H1 (cell line): ENCODE results near the gene SCN3B. TPM values are rescaled to one million over a fixed set of nuclear protein-coding genes. Genes with fewer than 3 reads are reported as not detected.

Source experiments
- CTCF ChIA-PET: fragments of 300-600 bp; sonication (Branson Sonifier 250); formaldehyde crosslinking; loops from one replicate; lab custom pipeline; 2021; ENCODE audit not compliant: partially characterized antibody; lab: Charles Lee
- POLR2A ChIA-PET: fragments of 300-600 bp; sonication (Branson Sonifier 250); formaldehyde crosslinking; loops from one replicate; lab custom pipeline; 2021; ENCODE audit warnings: inconsistent platforms; ENCODE audit not compliant: partially characterized antibody; lab: Charles Lee
- DNase-seq, 2 experiments: peaks; one replicate each; pipeline versions ENCODE4 v3.0.0 to v3.0.0-alpha.2; 2010 to 2022; ENCODE audit warnings: low spot score in 2 of 2, low read depth in 1 of 2, mixed read lengths in 1 of 2
- FAIRE-seq: peaks from 2 replicates; lab custom pipeline; 2011; peaks lifted over from hg19 to GRCh38; lab: Jason Lieb, UNC
- H2AFZ ChIP-seq: 2 replicates; pipeline ENCODE4 v1.8.1; 2012; ENCODE audit warnings: low read length, inconsistent platforms
- H2AK5ac ChIP-seq: 2 replicates; pipeline ENCODE4 v1.6.1; 2013; ENCODE audit warnings: low read depth, low read length
- H2BK120ac ChIP-seq: replicated peaks from 2 replicates; pipeline ENCODE3; 2013; ENCODE audit warnings: low read depth, low read length, inconsistent platforms
- H2BK12ac ChIP-seq: 2 replicates; pipeline ENCODE4 v1.6.1; 2013; ENCODE audit warnings: low read depth, low read length
- H2BK15ac ChIP-seq: 2 replicates; pipeline ENCODE4 v1.6.1; 2013; ENCODE audit warnings: low read length
- H2BK20ac ChIP-seq: 2 replicates; pipeline ENCODE4 v1.6.1; 2013; ENCODE audit warnings: low read length
- H2BK5ac ChIP-seq: 2 replicates; pipeline ENCODE4 v1.6.1; 2013; ENCODE audit warnings: low read depth, low read length
- H3K14ac ChIP-seq: 2 replicates; pipeline ENCODE4 v1.6.1; 2013; ENCODE audit warnings: inconsistent platforms; ENCODE audit not compliant: insufficient read length
- H3K18ac ChIP-seq: 2 replicates; pipeline ENCODE4 v1.6.1; 2013; ENCODE audit warnings: low read length; ENCODE audit errors: extremely low read depth
- H3K23ac ChIP-seq: 2 replicates; pipeline ENCODE4 v1.6.1; 2013; ENCODE audit warnings: inconsistent platforms; ENCODE audit not compliant: insufficient read length
- H3K23me2 ChIP-seq: 2 replicates; pipeline ENCODE4 v1.6.1; 2013; ENCODE audit warnings: low read depth, low read length
- H3K27ac ChIP-seq: 2 replicates; pipeline ENCODE4 v1.6.1; 2011; ENCODE audit warnings: low read depth, low read length, inconsistent platforms
- H3K27me3 ChIP-seq, 4 experiments: replicated peaks in 1 of 4; 1 replicate in 1 of 4; 2 replicates in 3 of 4; pipeline versions ENCODE4 v1.6.1 to v1.8.1; 2011 to 2013; ENCODE audit warnings: low read length in 3 of 4, mild to moderate bottlenecking in 3 of 4, inconsistent platforms in 2 of 4, mixed read lengths in 2 of 4, moderate library complexity in 1 of 4; ENCODE audit not compliant: control insufficient read depth in 3 of 4, insufficient read depth in 3 of 4; ENCODE audit errors: extremely low read depth in 1 of 4
- H3K36me3 ChIP-seq, 4 experiments: 2 replicates each; pipeline versions ENCODE4 v1.6.1 to v1.8.1; 2011 to 2013; ENCODE audit warnings: mild to moderate bottlenecking in 4 of 4, low read length in 3 of 4, moderate library complexity in 2 of 4, control low read depth in 1 of 4, inconsistent platforms in 1 of 4; ENCODE audit not compliant: insufficient read depth in 4 of 4, control insufficient read depth in 2 of 4
- H3K4ac ChIP-seq: replicated peaks from 2 replicates; pipeline ENCODE3; 2013; ENCODE audit warnings: low read length, low read depth, mixed read lengths, inconsistent platforms; ENCODE audit not compliant: insufficient read length
- H3K4me1 ChIP-seq, 4 experiments: replicated peaks in 1 of 4; 1 replicate in 1 of 4; 2 replicates in 3 of 4; pipeline versions ENCODE4 v1.6.1 to v1.8.1; 2011 to 2013; ENCODE audit warnings: low read length in 3 of 4, inconsistent platforms in 2 of 4, mixed read lengths in 1 of 4; ENCODE audit not compliant: insufficient read depth in 4 of 4, control insufficient read depth in 3 of 4
- H3K4me2 ChIP-seq, 2 experiments: 2 replicates each; pipeline versions ENCODE4 v1.6.1 to v1.8.1; 2011 to 2013; ENCODE audit warnings: low read depth in 2 of 2, low read length in 2 of 2, control low read depth in 1 of 2, inconsistent platforms in 1 of 2, mild to moderate bottlenecking in 1 of 2; ENCODE audit not compliant: insufficient read depth in 1 of 2
- H3K4me3 ChIP-seq, 4 experiments: fragments of 200-600, 300-600 bp in 1 of 4; sonication (generic), shearing (Covaris generic), sonication (Bioruptor Twin) in 1 of 4; 2 replicates each; pipeline versions ENCODE4 v1.5.1 to v1.8.1; 2011 to 2016; ENCODE audit warnings: low read length in 4 of 4, low read depth in 3 of 4, control low read depth in 2 of 4, inconsistent platforms in 2 of 4, mild to moderate bottlenecking in 2 of 4, mixed read lengths in 1 of 4, moderate library complexity in 1 of 4; ENCODE audit not compliant: insufficient read depth in 2 of 4; ENCODE audit errors: extremely low read depth in 1 of 4
- H3K56ac ChIP-seq: replicated peaks from 2 replicates; pipeline ENCODE3; 2013; ENCODE audit warnings: low read depth, mild to moderate bottlenecking, mixed read lengths, low read length, inconsistent platforms; ENCODE audit not compliant: insufficient read length
- H3K79me1 ChIP-seq: 2 replicates; pipeline ENCODE4 v1.6.1; 2013; ENCODE audit warnings: low read depth, low read length, control low read depth
- H3K79me2 ChIP-seq, 2 experiments: 2 replicates each; pipeline versions ENCODE4 v1.6.1 to v1.8.1; 2012 to 2013; ENCODE audit warnings: low read length in 2 of 2, mild to moderate bottlenecking in 2 of 2, inconsistent platforms in 1 of 2; ENCODE audit not compliant: insufficient read depth in 2 of 2, control insufficient read depth in 1 of 2
- H3K9ac ChIP-seq, 4 experiments: replicated peaks in 1 of 4; 1 replicate in 1 of 4; 2 replicates in 3 of 4; pipeline versions ENCODE4 v1.6.1 to v1.8.1; 2011 to 2013; ENCODE audit warnings: low read depth in 3 of 4, low read length in 3 of 4, control low read depth in 2 of 4, mild to moderate bottlenecking in 2 of 4, moderate library complexity in 2 of 4, inconsistent platforms in 1 of 4; ENCODE audit errors: extremely low read depth in 1 of 4
- H3K9me3 ChIP-seq, 2 experiments: 2 replicates each; pipeline versions ENCODE4 v1.6.1 to v1.8.1; 2012 to 2013; ENCODE audit warnings: mild to moderate bottlenecking in 2 of 2, moderate library complexity in 2 of 2, control low read depth in 1 of 2, inconsistent platforms in 1 of 2, low read depth in 1 of 2, low read length in 1 of 2, mixed read lengths in 1 of 2; ENCODE audit not compliant: insufficient read depth in 2 of 2
- H4K20me1 ChIP-seq, 2 experiments: replicated peaks in 1 of 2; 2 replicates each; pipeline versions ENCODE3 to v1.8.1; 2011 to 2013; ENCODE audit warnings: inconsistent platforms in 2 of 2, low read length in 2 of 2, mild to moderate bottlenecking in 1 of 2; ENCODE audit not compliant: insufficient read depth in 2 of 2, control insufficient read depth in 1 of 2
- H4K5ac ChIP-seq: 2 replicates; pipeline ENCODE4 v1.6.1; 2013; ENCODE audit warnings: low read length, low read depth, mixed read lengths, inconsistent platforms; ENCODE audit not compliant: insufficient read length
- H4K8ac ChIP-seq: 2 replicates; pipeline ENCODE4 v1.8.0; 2013; ENCODE audit warnings: mild to moderate bottlenecking, moderate library complexity, low read length, inconsistent platforms; ENCODE audit not compliant: insufficient read depth; ENCODE audit errors: extremely low read depth
- H4K91ac ChIP-seq: replicated peaks from 2 replicates; pipeline ENCODE3; 2013; ENCODE audit warnings: low read length, mixed read lengths, inconsistent platforms; ENCODE audit not compliant: insufficient read length
- RAD21 ChIP-seq, 2 experiments: IDR thresholded peaks in 1 of 2; conservative IDR thresholded peaks in 1 of 2; 2 replicates each; pipeline ENCODE4 v1.6.1; 2011; ENCODE audit warnings: low read depth in 2 of 2, low read length in 2 of 2, improper control_type of control experiment in 1 of 2, inconsistent platforms in 1 of 2, mild to moderate bottlenecking in 1 of 2, moderate library complexity in 1 of 2
- WGBS, 2 experiments: shearing (Covaris generic) in 1 of 2; methylation state at CpG; one replicate each; pipeline versions ENCODE4 v1.1.6 to v1.1.7; 2013 to 2015; ENCODE audit warnings: low lambda C conversion rate in 2 of 2, mixed read lengths in 2 of 2, inconsistent platforms in 1 of 2, low coverage in 1 of 2, missing lambda C conversion rate in 1 of 2; ENCODE audit not compliant: insufficient replicate concordance in 2 of 2, insufficient coverage in 1 of 2, insufficient read length in 1 of 2; ENCODE audit errors: extremely low coverage in 1 of 2, missing lambda C conversion rate in 1 of 2; 5-methylcytosine and 5-hydroxymethylcytosine counted together
- polyA plus RNA-seq, 7 experiments: library from polyadenylated mRNA; depleted of rRNA in 3 of 7; stranded (reverse) in 5 of 7; unstranded in 2 of 7; fragments of >200 nt in 5 of 7; fragments of 200-250 nt in 2 of 7; gene quantifications; 1 replicate in 5 of 7; 2 replicates in 1 of 7; 4 replicates in 1 of 7; pipeline versions ENCODE4 v1.2.1 to v1.2.3, GENCODE V29; 2011 to 2013; ENCODE audit warnings: missing spikeins in 2 of 7, mixed read lengths in 2 of 7
- total RNA-seq: library from RNA; stranded (reverse); fragmentation: NEBNext Ultra II Directional; extraction: Animal tissue kit (Norgen Biotek cat#: 25700); gene quantifications from 2 replicates; pipeline ENCODE4 v1.2.1, GENCODE V29; 2021
- TF ChIP-seq, protein P1 (sequence below), 3 experiments: IDR thresholded peaks; 1 replicate in 2 of 3; 2 replicates in 1 of 3; pipeline versions ENCODE4 v1.5.1 to v1.6.1; 2011; ENCODE audit warnings: low read length in 3 of 3, mild to moderate bottlenecking in 3 of 3, inconsistent platforms in 2 of 3, low read depth in 1 of 3, moderate library complexity in 1 of 3; ENCODE audit not compliant: insufficient read depth in 1 of 3; ENCODE audit errors: control extremely low read depth in 1 of 3

Gene SCN3B
- total and polyA plus RNA-seq, 2 of the 8 experiments (the other 6 are each of a cell fraction or from before 2014, with no cell fraction given) = 0.67 to 1.1 TPM

DNA sequence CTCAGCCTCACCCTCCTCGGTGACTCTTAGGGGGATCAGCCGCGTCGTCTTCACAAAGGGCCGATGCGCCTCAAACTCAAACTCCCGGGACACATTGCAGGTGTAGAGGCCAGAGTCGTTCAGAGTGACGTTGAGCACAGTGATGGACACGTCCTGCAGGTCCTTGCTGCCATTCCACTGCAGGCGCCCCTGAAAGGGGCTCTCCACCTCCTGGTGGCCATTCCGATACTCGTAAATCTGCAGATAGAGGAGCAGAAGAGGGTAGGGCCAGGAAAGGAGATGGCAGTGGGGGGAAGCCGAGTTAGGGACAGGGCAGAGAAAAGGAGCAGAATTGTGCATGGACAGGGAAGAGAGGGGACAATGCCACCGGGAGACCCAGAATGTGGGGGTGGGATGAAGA, 12.0 kb downstream of the SCN3B start:
- FAIRE-seq (no peak), DNase-seq (no peak)
- Histone ChIP-seq H3K4me3 (no peak overlapping the region), H3K23ac (no peak overlapping the region), H3K14ac (no peak overlapping the region), H2BK20ac (peak overlapping the region; percentile 62; the same call in 1 of the 2 replicates), H3K56ac (no peak overlapping the region), H3K4me1 (peaks cover 0 to 4% (median 3%) of the 10 kb centered on the region in 4 experiments; a peak in 5 of 7 replicates), H2AK5ac (0 out of 2 replicates have a peak overlapping the region, but pooled peaks have one; percentile 28), H2BK120ac (no peak overlapping the region), H3K36me3 (no peaks in the 10 kb centered on the region), H3K4ac (no peak overlapping the region), H2BK12ac (no peak overlapping the region), H3K27me3 (0 out of 7 replicates have a peak, but pooled peaks cover 0 to 2% (median 0%) of the 10 kb centered on the region in 4 experiments), H3K23me2 (no peaks in the 10 kb centered on the region), H3K9me3 (no peaks in the 10 kb centered on the region), H3K9ac (no peak overlapping the region), H3K18ac (no peak overlapping the region), H3K4me2 (no peak overlapping the region), H2BK5ac (no peak overlapping the region), H2AFZ (no peak overlapping the region), H3K27ac (no peak overlapping the region), H4K8ac (no peak overlapping the region), H4K91ac (no peak overlapping the region), H4K5ac (no peak overlapping the region), H3K79me1 (no peaks in the 10 kb centered on the region), H4K20me1 (no peaks in the 10 kb centered on the region), H3K79me2 (no peaks in the 10 kb centered on the region), H2BK15ac (no peak overlapping the region)
- ChIA-PET CTCF (interaction anchor here (1.0 to 9.6 kb wide), 12 partner anchors 8 to 72 kb away, joined by 3 to 301 read pairs (median 6); partner anchors contain the start of gene SCN3B), POLR2A (interaction anchor here (1.2 kb wide), 1 partner anchor 65 kb away, joined by 3 read pairs; no protein-coding TSS in a partner anchor)
- WGBS, 2 experiments = 88% methylated on average over 15 of the region's 15 CpGs; no CpG with 5 or more reads in 1 of the 2 experiments
- TF ChIP-seq, protein P1, sequence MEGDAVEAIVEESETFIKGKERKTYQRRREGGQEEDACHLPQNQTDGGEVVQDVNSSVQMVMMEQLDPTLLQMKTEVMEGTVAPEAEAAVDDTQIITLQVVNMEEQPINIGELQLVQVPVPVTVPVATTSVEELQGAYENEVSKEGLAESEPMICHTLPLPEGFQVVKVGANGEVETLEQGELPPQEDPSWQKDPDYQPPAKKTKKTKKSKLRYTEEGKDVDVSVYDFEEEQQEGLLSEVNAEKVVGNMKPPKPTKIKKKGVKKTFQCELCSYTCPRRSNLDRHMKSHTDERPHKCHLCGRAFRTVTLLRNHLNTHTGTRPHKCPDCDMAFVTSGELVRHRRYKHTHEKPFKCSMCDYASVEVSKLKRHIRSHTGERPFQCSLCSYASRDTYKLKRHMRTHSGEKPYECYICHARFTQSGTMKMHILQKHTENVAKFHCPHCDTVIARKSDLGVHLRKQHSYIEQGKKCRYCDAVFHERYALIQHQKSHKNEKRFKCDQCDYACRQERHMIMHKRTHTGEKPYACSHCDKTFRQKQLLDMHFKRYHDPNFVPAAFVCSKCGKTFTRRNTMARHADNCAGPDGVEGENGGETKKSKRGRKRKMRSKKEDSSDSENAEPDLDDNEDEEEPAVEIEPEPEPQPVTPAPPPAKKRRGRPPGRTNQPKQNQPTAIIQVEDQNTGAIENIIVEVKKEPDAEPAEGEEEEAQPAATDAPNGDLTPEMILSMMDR (IDR thresholded peaks at IDR 0.05; ENCODE audit: control extremely low read depth in 1 of 3, insufficient read depth in 1 of 3, low read depth in 1 of 3, low read length in 3 of 3) = peak; percentile 22 to 29 (median 28)
- TF ChIP-seq RAD21 (IDR thresholded peaks at IDR 0.05 in 1 of 2, conservative IDR thresholded peaks at IDR 0.05 in 1 of 2; ENCODE audit: low read depth in 2 of 2, low read length in 2 of 2) = no peak; a peak in 1 of 4 replicates
